H1 (cell line): ENCODE measurements around the gene MIEF2. TPM values are rescaled to one million over a fixed set of nuclear protein-coding genes. Genes with fewer than 3 reads are reported as not detected.

Experiments
- CTCF ChIA-PET: fragments of 300-600 bp; sonication (Branson Sonifier 250); formaldehyde crosslinking; loops from one replicate; lab custom pipeline; 2021; ENCODE audit not compliant: partially characterized antibody; lab: Charles Lee
- POLR2A ChIA-PET: fragments of 300-600 bp; sonication (Branson Sonifier 250); formaldehyde crosslinking; loops from one replicate; lab custom pipeline; 2021; ENCODE audit warnings: inconsistent platforms; ENCODE audit not compliant: partially characterized antibody; lab: Charles Lee
- DNase-seq, 2 experiments: peaks; one replicate each; pipeline versions ENCODE4 v3.0.0 to v3.0.0-alpha.2; 2010 to 2022; ENCODE audit warnings: low spot score in 2 of 2, low read depth in 1 of 2, mixed read lengths in 1 of 2
- FAIRE-seq: peaks from 2 replicates; lab custom pipeline; 2011; peaks lifted over from hg19 to GRCh38; lab: Jason Lieb, UNC
- H2AFZ ChIP-seq: 2 replicates; pipeline ENCODE4 v1.8.1; 2012; ENCODE audit warnings: low read length, inconsistent platforms
- H2AK5ac ChIP-seq: 2 replicates; pipeline ENCODE4 v1.6.1; 2013; ENCODE audit warnings: low read depth, low read length
- H2BK120ac ChIP-seq: replicated peaks from 2 replicates; pipeline ENCODE3; 2013; ENCODE audit warnings: low read depth, low read length, inconsistent platforms
- H2BK12ac ChIP-seq: 2 replicates; pipeline ENCODE4 v1.6.1; 2013; ENCODE audit warnings: low read depth, low read length
- H2BK15ac ChIP-seq: 2 replicates; pipeline ENCODE4 v1.6.1; 2013; ENCODE audit warnings: low read length
- H2BK20ac ChIP-seq: 2 replicates; pipeline ENCODE4 v1.6.1; 2013; ENCODE audit warnings: low read length
- H2BK5ac ChIP-seq: 2 replicates; pipeline ENCODE4 v1.6.1; 2013; ENCODE audit warnings: low read depth, low read length
- H3K14ac ChIP-seq: 2 replicates; pipeline ENCODE4 v1.6.1; 2013; ENCODE audit warnings: inconsistent platforms; ENCODE audit not compliant: insufficient read length
- H3K18ac ChIP-seq: 2 replicates; pipeline ENCODE4 v1.6.1; 2013; ENCODE audit warnings: low read length; ENCODE audit errors: extremely low read depth
- H3K23ac ChIP-seq: 2 replicates; pipeline ENCODE4 v1.6.1; 2013; ENCODE audit warnings: inconsistent platforms; ENCODE audit not compliant: insufficient read length
- H3K23me2 ChIP-seq: 2 replicates; pipeline ENCODE4 v1.6.1; 2013; ENCODE audit warnings: low read depth, low read length
- H3K27ac ChIP-seq: 2 replicates; pipeline ENCODE4 v1.6.1; 2011; ENCODE audit warnings: low read depth, low read length, inconsistent platforms
- H3K27me3 ChIP-seq, 4 experiments: replicated peaks in 1 of 4; 1 replicate in 1 of 4; 2 replicates in 3 of 4; pipeline versions ENCODE4 v1.6.1 to v1.8.1; 2011 to 2013; ENCODE audit warnings: low read length in 3 of 4, mild to moderate bottlenecking in 3 of 4, inconsistent platforms in 2 of 4, mixed read lengths in 2 of 4, moderate library complexity in 1 of 4; ENCODE audit not compliant: control insufficient read depth in 3 of 4, insufficient read depth in 3 of 4; ENCODE audit errors: extremely low read depth in 1 of 4
- H3K36me3 ChIP-seq, 4 experiments: 2 replicates each; pipeline versions ENCODE4 v1.6.1 to v1.8.1; 2011 to 2013; ENCODE audit warnings: mild to moderate bottlenecking in 4 of 4, low read length in 3 of 4, moderate library complexity in 2 of 4, control low read depth in 1 of 4, inconsistent platforms in 1 of 4; ENCODE audit not compliant: insufficient read depth in 4 of 4, control insufficient read depth in 2 of 4
- H3K4ac ChIP-seq: replicated peaks from 2 replicates; pipeline ENCODE3; 2013; ENCODE audit warnings: low read length, low read depth, mixed read lengths, inconsistent platforms; ENCODE audit not compliant: insufficient read length
- H3K4me1 ChIP-seq, 4 experiments: replicated peaks in 1 of 4; 1 replicate in 1 of 4; 2 replicates in 3 of 4; pipeline versions ENCODE4 v1.6.1 to v1.8.1; 2011 to 2013; ENCODE audit warnings: low read length in 3 of 4, inconsistent platforms in 2 of 4, mixed read lengths in 1 of 4; ENCODE audit not compliant: insufficient read depth in 4 of 4, control insufficient read depth in 3 of 4
- H3K4me2 ChIP-seq, 2 experiments: 2 replicates each; pipeline versions ENCODE4 v1.6.1 to v1.8.1; 2011 to 2013; ENCODE audit warnings: low read depth in 2 of 2, low read length in 2 of 2, control low read depth in 1 of 2, inconsistent platforms in 1 of 2, mild to moderate bottlenecking in 1 of 2; ENCODE audit not compliant: insufficient read depth in 1 of 2
- H3K4me3 ChIP-seq, 4 experiments: fragments of 200-600, 300-600 bp in 1 of 4; sonication (generic), shearing (Covaris generic), sonication (Bioruptor Twin) in 1 of 4; 2 replicates each; pipeline versions ENCODE4 v1.5.1 to v1.8.1; 2011 to 2016; ENCODE audit warnings: low read length in 4 of 4, low read depth in 3 of 4, control low read depth in 2 of 4, inconsistent platforms in 2 of 4, mild to moderate bottlenecking in 2 of 4, mixed read lengths in 1 of 4, moderate library complexity in 1 of 4; ENCODE audit not compliant: insufficient read depth in 2 of 4; ENCODE audit errors: extremely low read depth in 1 of 4
- H3K56ac ChIP-seq: replicated peaks from 2 replicates; pipeline ENCODE3; 2013; ENCODE audit warnings: low read depth, mild to moderate bottlenecking, mixed read lengths, low read length, inconsistent platforms; ENCODE audit not compliant: insufficient read length
- H3K79me1 ChIP-seq: 2 replicates; pipeline ENCODE4 v1.6.1; 2013; ENCODE audit warnings: low read depth, low read length, control low read depth
- H3K79me2 ChIP-seq, 2 experiments: 2 replicates each; pipeline versions ENCODE4 v1.6.1 to v1.8.1; 2012 to 2013; ENCODE audit warnings: low read length in 2 of 2, mild to moderate bottlenecking in 2 of 2, inconsistent platforms in 1 of 2; ENCODE audit not compliant: insufficient read depth in 2 of 2, control insufficient read depth in 1 of 2
- H3K9ac ChIP-seq, 4 experiments: replicated peaks in 1 of 4; 1 replicate in 1 of 4; 2 replicates in 3 of 4; pipeline versions ENCODE4 v1.6.1 to v1.8.1; 2011 to 2013; ENCODE audit warnings: low read depth in 3 of 4, low read length in 3 of 4, control low read depth in 2 of 4, mild to moderate bottlenecking in 2 of 4, moderate library complexity in 2 of 4, inconsistent platforms in 1 of 4; ENCODE audit errors: extremely low read depth in 1 of 4
- H3K9me3 ChIP-seq, 2 experiments: 2 replicates each; pipeline versions ENCODE4 v1.6.1 to v1.8.1; 2012 to 2013; ENCODE audit warnings: mild to moderate bottlenecking in 2 of 2, moderate library complexity in 2 of 2, control low read depth in 1 of 2, inconsistent platforms in 1 of 2, low read depth in 1 of 2, low read length in 1 of 2, mixed read lengths in 1 of 2; ENCODE audit not compliant: insufficient read depth in 2 of 2
- H4K20me1 ChIP-seq, 2 experiments: replicated peaks in 1 of 2; 2 replicates each; pipeline versions ENCODE3 to v1.8.1; 2011 to 2013; ENCODE audit warnings: inconsistent platforms in 2 of 2, low read length in 2 of 2, mild to moderate bottlenecking in 1 of 2; ENCODE audit not compliant: insufficient read depth in 2 of 2, control insufficient read depth in 1 of 2
- H4K5ac ChIP-seq: 2 replicates; pipeline ENCODE4 v1.6.1; 2013; ENCODE audit warnings: low read length, low read depth, mixed read lengths, inconsistent platforms; ENCODE audit not compliant: insufficient read length
- H4K8ac ChIP-seq: 2 replicates; pipeline ENCODE4 v1.8.0; 2013; ENCODE audit warnings: mild to moderate bottlenecking, moderate library complexity, low read length, inconsistent platforms; ENCODE audit not compliant: insufficient read depth; ENCODE audit errors: extremely low read depth
- H4K91ac ChIP-seq: replicated peaks from 2 replicates; pipeline ENCODE3; 2013; ENCODE audit warnings: low read length, mixed read lengths, inconsistent platforms; ENCODE audit not compliant: insufficient read length
- ASH2L ChIP-seq: fragments of 200-600, 300-600 bp; sonication (generic); IDR thresholded peaks from one replicate; pipeline ENCODE4 v1.7.1; 2017; ENCODE audit warnings: low read length
- CEBPB ChIP-seq: IDR thresholded peaks from 2 replicates; pipeline ENCODE4 v1.6.1; 2012; ENCODE audit warnings: low read depth, low read length
- CTBP2 ChIP-seq: IDR thresholded peaks from 2 replicates; pipeline ENCODE4 v1.7.0; 2011; ENCODE audit warnings: borderline replicate concordance, mild to moderate bottlenecking, moderate library complexity, mixed read lengths, low read length; ENCODE audit not compliant: insufficient read depth, insufficient read length
- EP300 ChIP-seq, 2 experiments: IDR thresholded peaks; 1 replicate in 1 of 2; 2 replicates in 1 of 2; pipeline ENCODE4 v1.6.1; 2011 to 2012; ENCODE audit warnings: low read depth in 2 of 2, low read length in 2 of 2, mild to moderate bottlenecking in 2 of 2, borderline replicate concordance in 1 of 2, inconsistent platforms in 1 of 2, moderate library complexity in 1 of 2
- GTF2F1 ChIP-seq: IDR thresholded peaks from 2 replicates; pipeline ENCODE4 v1.6.1; 2012; ENCODE audit warnings: low read depth, low read length, improper control_type of control experiment, borderline replicate concordance
- JUN ChIP-seq: IDR thresholded peaks from 2 replicates; pipeline ENCODE4 v1.6.1; 2011; ENCODE audit warnings: low read depth, mild to moderate bottlenecking, improper control_type of control experiment, low read length
- KDM5A ChIP-seq: fragments of 200-600 bp; IDR thresholded peaks from 2 replicates; pipeline ENCODE4 v1.7.1; 2012; ENCODE audit warnings: mild to moderate bottlenecking, low read length, inconsistent platforms, mixed read lengths
- MAFK ChIP-seq: IDR thresholded peaks from 2 replicates; pipeline ENCODE4 v1.6.1; 2012; ENCODE audit warnings: low read depth, mild to moderate bottlenecking, improper control_type of control experiment, low read length
- RFX5 ChIP-seq: IDR thresholded peaks from 2 replicates; pipeline ENCODE4 v1.6.1; 2011; ENCODE audit warnings: low read depth, low read length, improper control_type of control experiment, borderline replicate concordance
- SIX5 ChIP-seq: IDR thresholded peaks from 2 replicates; pipeline ENCODE4 v1.6.1; 2011; ENCODE audit warnings: mild to moderate bottlenecking, low read depth, low read length
- SP1 ChIP-seq: IDR thresholded peaks from 2 replicates; pipeline ENCODE4 v1.6.1; 2011; ENCODE audit warnings: low read depth, low read length
- SRF ChIP-seq: IDR thresholded peaks from 2 replicates; pipeline ENCODE4 v1.6.1; 2011; ENCODE audit warnings: mild to moderate bottlenecking, low read depth, low read length, moderate library complexity
- WGBS, 2 experiments: shearing (Covaris generic) in 1 of 2; methylation state at CpG; one replicate each; pipeline versions ENCODE4 v1.1.6 to v1.1.7; 2013 to 2015; ENCODE audit warnings: low lambda C conversion rate in 2 of 2, mixed read lengths in 2 of 2, inconsistent platforms in 1 of 2, low coverage in 1 of 2, missing lambda C conversion rate in 1 of 2; ENCODE audit not compliant: insufficient replicate concordance in 2 of 2, insufficient coverage in 1 of 2, insufficient read length in 1 of 2; ENCODE audit errors: extremely low coverage in 1 of 2, missing lambda C conversion rate in 1 of 2; 5-methylcytosine and 5-hydroxymethylcytosine counted together
- polyA plus RNA-seq, 7 experiments: library from polyadenylated mRNA; depleted of rRNA in 3 of 7; stranded (reverse) in 5 of 7; unstranded in 2 of 7; fragments of >200 nt in 5 of 7; fragments of 200-250 nt in 2 of 7; gene quantifications; 1 replicate in 5 of 7; 2 replicates in 1 of 7; 4 replicates in 1 of 7; pipeline versions ENCODE4 v1.2.1 to v1.2.3, GENCODE V29; 2011 to 2013; ENCODE audit warnings: missing spikeins in 2 of 7, mixed read lengths in 2 of 7
- total RNA-seq: library from RNA; stranded (reverse); fragmentation: NEBNext Ultra II Directional; extraction: Animal tissue kit (Norgen Biotek cat#: 25700); gene quantifications from 2 replicates; pipeline ENCODE4 v1.2.1, GENCODE V29; 2021

MIEF2 gene
- total and polyA plus RNA-seq, 2 of the 8 experiments (the other 6 are each of a cell fraction or from before 2014, with no cell fraction given), result 9.9 to 24.9 TPM

- Histone ChIP-seq H2AK5ac (no peak overlapping the region), H3K9ac (no peak overlapping the region), H3K27ac (no peak overlapping the region), H3K4me1 (peaks cover 4 to 24% (median 13%) of the 10 kb centered on the region in 4 experiments), H3K23ac (no peak overlapping the region), H2BK120ac (no peak overlapping the region), H4K91ac (no peak overlapping the region), H3K23me2 (peaks cover 14% of the 10 kb centered on the region), H3K36me3 (peaks cover 3 to 19% (median 10%) of the 10 kb centered on the region in 4 experiments; a peak in 7 of 8 replicates), H4K8ac (no peak overlapping the region), H3K4ac (no peak overlapping the region), H4K5ac (no peak overlapping the region), H3K79me2 (peaks cover 0 to 8% of the 10 kb centered on the region in 2 experiments; a peak in 1 of 4 replicates), H3K4me2 (no peak overlapping the region; a peak in 1 of 4 replicates), H3K9me3 (no peaks in the 10 kb centered on the region), H3K4me3 (peak overlapping the region in 1 of 4 experiments; percentile 85; a peak in 1 of 8 replicates), H3K79me1 (peaks cover 9% of the 10 kb centered on the region), H4K20me1 (peaks cover 0 to 2% of the 10 kb centered on the region in 2 experiments), H2BK20ac (no peak overlapping the region), H2AFZ (no peak overlapping the region), H2BK5ac (no peak overlapping the region), H3K27me3 (no peaks in the 10 kb centered on the region), H3K14ac (no peak overlapping the region), H2BK15ac (no peak overlapping the region), H3K18ac (no peak overlapping the region), H2BK12ac (no peak overlapping the region), H3K56ac (no peak overlapping the region)
- 87% methylated on average over 2 of the region's 2 CpGs; no CpG with 5 or more reads in 1 of the 2 experiments for WGBS, 2 experiments
- POLR2A ChIA-PET, result interaction anchor here (1.1 to 11.5 kb wide), 5 partner anchors 8 to 101 kb away, joined by 4 to 171 read pairs (median 22); partner anchors contain the start of gene SHMT1
- TF ChIP-seq CTBP2 (no peak), SRF (no peak), MAFK (no peak), CEBPB (no peak), RFX5 (no peak), JUN (no peak), KDM5A (no peak), SP1 (no peak), ASH2L (no peak), GTF2F1 (no peak), SIX5 (no peak), EP300 (IDR thresholded peaks at IDR 0.05; ENCODE audit: borderline replicate concordance in 1 of 2, low read depth in 2 of 2, low read length in 2 of 2) (no peak)
- FAIRE-seq (no peak), DNase-seq (no peak)
- CTCF ChIA-PET, result interaction anchor here (0.5 to 5.4 kb wide), 4 partner anchors 9 to 90 kb away, joined by 3 to 30 read pairs (median 4); no protein-coding TSS in a partner anchor
Observed at GRCh38 chr17:18262111-18262510, 1.6 kb downstream of the MIEF2 start.
